ENCODE data around the gene PROX1.

The PROX1 gene

DNA sequence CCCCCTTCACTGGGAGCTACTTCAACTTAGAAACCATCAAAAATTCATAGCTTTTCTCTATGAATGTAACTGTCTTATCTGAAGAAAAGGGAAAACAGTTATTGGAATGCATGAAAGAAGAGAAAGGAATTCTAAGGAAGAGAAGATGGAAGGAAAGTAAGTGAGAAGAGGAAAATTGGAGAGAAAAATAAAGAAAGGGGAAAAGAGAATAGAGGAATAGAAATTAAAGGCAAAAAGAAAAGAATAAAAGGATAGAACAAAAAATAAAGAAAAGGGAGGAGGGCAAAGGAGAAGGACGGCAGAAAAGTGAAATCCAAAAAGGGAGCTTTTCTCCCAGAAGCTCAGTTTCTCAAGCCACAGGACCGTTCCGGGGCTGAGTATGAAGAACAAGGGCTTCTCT, 9.9 kb upstream of the PROX1 start:
- intact Hi-C loops (cut with DNase I): no loop called here

DNA sequence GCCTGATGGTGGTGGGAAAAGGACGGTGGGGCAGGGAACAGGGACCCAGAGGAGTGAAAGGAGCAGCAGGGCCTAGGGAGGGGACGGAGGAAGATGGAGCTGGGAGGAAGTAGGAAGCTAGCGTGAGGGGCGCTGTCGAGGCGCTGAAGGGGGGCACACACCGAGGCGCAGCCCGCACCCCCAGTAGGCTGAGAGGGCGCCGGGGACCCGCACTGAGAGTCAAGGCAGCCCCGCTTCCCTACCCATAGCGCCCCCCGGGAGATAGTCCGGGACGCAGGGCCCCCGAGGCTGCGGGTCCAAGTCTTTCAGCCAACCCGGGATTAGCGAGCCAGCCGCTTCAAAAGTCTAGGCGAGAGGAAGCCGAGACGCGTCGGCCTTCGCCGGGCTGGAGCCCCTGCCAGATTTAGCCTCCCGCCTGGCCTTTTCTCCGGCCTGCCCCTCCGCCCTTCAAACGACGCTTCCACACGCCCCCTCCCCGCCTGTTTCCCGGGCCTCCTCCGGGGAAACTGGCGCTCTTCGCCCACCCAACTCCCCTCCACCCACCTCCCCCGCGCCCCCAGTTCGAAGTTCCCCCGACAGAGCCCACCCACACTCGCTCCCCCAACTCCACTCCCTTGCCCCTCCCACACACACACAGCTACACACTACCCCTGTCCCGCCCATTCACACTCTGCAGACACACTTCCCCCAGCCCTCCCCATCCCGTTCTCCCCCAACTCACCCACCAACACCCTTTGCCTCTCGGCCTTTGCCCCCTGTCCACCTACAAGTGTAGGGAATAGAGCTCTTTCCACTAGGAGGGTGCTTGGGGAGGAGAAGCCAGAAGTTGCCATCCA, 7.8 kb upstream of the PROX1 start:
- intact Hi-C loops (cut with DNase I): loop anchor here (5.0 to 10.0 kb wide), 2 partner anchors 603 to 845 kb away; no protein-coding TSS in a partner anchor

More for the DNA sequence above, 9.9 kb upstream of the PROX1 start:
- no peak for DNase-seq

DNA sequence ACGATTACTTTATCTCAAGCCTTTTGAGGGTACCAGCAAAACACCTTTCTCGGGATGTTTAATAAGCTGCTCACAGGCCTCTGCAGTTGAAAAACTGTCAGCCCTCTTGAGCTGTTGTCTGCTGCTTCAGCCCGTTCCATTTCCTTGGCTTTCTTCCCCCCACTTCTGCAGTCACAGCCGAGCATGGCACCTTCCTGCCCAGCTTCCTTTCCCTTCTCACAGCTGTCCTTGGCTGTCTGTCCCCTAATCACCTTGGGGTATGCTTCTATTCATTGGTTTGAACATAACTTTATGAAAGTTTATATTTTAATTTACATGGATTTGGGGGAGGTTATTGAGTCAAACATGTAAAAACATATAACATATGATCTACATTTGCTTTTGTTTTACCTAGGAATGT, 6.9 kb upstream of the PROX1 start:
- intact Hi-C loops (cut with DNase I): loop anchor here (5.0 to 10.0 kb wide), 2 partner anchors 604 to 846 kb away; no protein-coding TSS in a partner anchor
- DNase-seq: no peak

More for the DNA sequence above, 7.8 kb upstream of the PROX1 start:
- DNase-seq: peak in 1 of 10 donors; percentile 82

DNA sequence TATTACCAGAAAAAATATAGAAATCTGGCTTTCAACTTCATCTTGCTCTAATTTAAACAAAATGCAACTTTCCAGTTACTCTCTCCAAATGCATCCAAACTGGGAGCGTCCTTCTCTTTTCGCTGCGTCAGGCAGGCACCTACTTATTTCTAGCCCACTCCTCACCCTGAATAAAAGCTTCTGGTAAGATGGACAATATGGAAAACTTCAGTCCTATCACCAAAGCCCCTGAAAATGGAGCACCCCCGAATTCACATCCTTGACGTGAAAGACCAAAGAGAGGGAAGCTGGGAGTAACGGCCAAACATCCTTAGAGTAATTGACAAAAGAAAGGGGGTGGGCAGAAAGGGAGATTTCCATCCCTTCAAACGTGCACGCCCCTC, 5.5 kb upstream of the PROX1 start:
- no peak for DNase-seq
- intact Hi-C loops (cut with DNase I): loop anchor here (5.0 to 10.0 kb wide), 2 partner anchors 605 to 847 kb away; no protein-coding TSS in a partner anchor

DNA sequence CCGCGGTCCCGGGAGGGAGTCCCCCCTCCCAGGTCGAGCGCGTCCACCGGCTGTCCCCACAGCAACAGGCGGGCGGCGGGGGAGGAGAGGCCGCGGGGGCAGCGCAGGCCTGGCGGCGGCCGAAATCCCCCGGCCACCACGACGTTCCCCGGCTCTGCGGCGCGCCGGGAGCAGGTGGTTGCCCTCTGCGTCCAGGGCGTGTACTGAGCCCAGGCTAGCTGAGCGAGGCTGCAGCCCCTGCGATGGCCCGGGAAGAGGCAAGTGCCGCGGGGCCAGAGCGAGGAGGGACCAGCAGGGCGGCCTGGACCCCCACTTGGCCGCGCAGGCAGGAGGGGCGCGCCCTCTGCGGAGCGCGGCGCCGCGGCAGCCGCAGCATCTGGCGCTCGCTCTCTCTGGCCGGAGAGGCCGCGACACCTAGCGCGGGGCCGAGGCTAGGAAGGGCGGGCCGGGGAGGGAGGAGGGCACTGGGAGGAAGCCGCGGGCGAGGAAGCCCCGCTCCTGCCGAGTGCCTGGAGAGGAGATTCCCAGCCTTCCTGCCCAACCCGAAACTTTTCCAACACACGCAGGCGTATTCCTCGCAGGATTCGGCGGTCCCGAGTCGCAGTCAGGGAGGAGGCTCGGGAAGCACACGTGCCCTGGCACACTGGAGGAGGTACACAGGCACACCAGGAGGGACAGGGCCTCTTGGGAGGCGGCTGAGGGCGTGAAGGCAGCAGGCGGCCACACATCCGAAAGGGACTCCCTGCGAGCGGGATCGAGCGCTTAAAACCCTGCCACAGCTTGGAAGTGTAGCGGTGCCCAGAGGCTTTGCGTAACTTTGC, 4.9 kb upstream of the PROX1 start:
- peak in 5 of 10 donors; percentile 62 to 92 (median 82) for DNase-seq
- intact Hi-C loops (cut with DNase I): loop anchor here (5.0 to 10.0 kb wide), 2 partner anchors 606 to 848 kb away; no protein-coding TSS in a partner anchor

DNA sequence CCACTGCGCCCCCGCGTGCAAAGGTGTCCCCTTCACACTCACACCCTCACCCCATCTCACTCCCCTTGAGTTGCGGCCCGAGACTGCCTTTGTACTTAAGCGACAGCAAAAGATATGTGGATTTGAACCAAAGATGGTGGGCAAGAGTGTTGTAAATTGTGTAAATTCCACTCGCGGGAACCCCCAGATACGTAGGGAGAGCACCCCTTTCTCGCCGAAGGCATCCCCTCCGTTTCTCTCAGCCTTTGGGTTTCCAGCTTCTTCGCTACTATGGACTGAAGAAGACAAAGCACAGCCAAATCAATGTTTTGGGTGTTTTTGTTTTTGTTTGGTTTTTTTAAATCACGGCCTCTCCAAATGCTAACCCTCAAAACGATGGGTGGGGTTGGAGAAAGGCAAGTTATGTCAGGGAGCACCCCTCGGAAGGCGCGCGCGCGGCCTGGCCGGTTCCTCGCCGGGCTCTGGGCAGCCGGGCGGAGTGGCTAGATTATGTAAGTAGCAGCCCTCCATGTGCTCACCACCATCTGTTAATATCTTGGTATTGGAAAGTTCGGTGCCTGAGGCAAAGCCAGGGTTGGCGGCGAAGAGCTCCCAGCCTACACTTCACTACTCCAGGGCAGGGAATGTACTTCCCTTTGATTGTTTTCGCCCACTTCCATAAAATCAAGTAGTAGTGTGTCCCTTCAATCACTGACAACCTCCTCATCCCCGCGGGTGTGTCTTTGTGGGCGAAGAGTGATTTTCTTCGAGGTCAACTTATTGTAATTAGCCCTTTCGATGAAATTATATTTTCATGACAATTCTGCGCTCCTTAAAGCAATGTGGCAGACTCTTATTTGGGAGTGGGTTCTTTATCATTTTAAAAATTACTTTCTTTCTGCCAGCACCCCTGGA, 4.0 kb upstream of the PROX1 start:
- intact Hi-C loops (cut with DNase I): loop anchor here (5.0 to 10.0 kb wide), 2 partner anchors 606 to 849 kb away; no protein-coding TSS in a partner anchor
- peak in 1 of 10 donors; percentile 87 for DNase-seq

DNA sequence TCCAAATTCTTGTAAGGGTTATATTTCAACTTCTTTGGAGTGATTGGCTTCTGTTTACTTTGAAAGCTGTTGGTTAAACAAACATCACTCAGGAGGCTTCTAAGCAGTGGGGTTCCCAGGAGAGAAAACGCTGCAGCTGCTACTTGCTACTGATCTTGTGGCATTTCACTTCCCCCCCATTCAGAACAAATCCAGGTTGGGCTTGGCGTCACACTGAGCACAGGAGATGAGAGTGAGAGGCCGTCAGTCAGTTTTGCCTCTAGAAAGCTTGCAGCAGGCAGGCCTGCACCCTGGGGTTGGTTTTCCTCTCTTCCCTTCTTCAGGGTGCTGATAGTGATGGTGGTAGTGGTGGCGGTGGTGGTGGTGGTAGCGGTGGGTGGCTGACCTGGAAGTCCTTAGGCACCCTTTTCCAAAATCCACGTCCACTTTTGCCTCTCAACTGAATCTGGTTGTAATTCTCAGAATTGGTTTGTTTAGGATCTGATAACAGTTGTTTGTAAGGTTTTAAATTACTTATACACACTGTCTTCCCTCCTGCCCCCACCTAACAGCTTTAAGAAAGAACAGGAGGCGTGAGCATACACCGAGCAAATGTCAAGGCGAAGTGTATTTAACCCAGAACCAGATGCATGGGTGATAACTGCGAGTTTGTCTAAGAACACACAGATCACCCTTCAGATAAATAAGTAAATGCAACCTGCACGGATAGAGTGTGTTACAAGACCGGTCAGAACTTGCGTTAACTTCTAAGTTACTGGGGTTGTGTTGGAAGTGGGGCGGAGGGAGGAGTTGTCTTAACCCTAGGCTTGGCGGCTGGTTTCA, 3.2 kb upstream of the PROX1 start:
- intact Hi-C loops (cut with DNase I): loop anchor here (5.0 to 10.0 kb wide), 2 partner anchors 607 to 850 kb away; no protein-coding TSS in a partner anchor
- no peak for DNase-seq

DNA sequence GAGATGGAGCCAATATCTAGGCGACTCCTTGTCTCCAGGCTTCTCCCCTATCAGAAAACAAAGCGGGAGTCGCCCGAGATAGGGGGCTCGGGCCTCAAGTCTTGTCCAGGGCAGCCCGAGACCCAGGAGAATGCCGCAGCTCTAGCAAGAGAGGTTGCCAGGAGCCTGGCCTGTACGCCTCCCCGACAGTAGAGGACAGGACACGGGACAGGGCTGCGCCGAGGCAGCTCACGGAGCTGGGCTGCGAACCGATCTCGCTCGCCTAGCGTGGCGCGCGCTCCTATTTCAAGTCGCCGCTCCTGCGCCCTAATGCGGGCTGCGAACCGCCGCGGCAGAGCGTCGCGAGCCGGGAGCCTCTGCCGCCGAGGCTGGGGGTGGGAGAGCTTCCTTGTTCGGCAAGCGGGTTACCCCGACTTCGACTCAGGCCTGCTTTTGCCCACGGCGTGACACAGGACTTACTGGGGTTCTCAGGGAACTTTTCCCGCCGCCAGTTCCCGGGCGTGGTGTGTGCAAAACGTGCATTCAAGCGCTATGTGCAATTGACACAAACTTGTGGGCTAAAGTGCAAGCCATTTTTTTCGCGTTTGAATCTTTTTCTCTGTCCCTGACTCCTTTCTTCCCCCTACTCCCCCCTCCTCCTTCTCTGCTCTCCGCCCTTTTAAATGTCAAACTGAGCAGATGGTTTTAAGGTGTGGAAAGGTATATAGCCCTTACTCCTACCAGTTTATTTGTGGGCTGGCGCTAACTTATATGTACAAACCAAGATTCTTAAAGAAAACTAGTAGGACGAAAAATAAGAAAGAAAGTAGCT, 2.4 kb upstream of the PROX1 start:
- intact Hi-C loops (cut with DNase I): loop anchor here (10.0 kb wide), 1 partner anchor 851 kb away; no protein-coding TSS in a partner anchor
- DNase-seq: peak in 1 of 10 donors; percentile 62

DNA sequence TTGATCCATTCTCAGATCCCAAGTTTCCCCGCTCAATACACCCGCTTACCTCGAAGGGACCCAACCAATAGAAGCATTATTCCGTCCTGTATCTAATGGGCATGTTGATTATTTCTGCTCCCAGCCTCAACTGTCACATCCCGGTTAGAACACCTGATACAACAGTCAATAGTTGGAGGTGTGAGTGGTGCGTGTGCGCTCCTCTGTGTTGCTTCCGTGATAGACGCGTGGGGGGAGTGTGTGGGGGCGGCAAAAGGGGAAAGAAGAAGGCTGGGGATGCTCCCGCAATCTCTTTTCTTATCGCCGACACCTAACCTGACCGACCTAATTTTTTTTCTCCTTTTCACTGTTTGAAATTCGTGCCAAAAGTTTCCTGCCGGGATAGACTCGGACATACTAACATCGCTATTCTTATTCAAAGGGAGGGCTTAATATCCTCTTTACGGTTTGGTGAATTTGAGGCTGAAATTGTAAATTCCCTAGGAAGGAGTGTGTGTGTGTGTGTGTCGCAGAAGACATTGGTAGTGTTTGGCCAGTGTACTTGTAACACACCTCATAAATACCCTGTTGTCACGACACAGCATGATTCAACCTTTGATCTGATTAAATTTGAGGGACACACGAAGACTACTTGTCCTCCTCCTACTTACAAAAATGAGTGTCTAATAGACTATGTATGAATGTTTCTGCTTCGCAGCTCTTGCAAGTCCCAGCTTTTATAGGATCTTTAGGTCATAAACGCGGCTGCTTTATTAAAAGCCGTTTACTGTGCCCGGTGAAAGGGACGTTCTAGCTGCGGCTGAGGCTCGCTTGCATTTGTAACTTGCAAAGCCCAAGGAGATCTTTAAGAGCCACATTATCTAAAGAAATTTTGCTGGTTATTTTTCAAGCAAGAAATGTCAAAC, 1.5 kb upstream of the PROX1 start:
- intact Hi-C loops (cut with DNase I): loop anchor here (10.0 kb wide), 1 partner anchor 851 kb away; no protein-coding TSS in a partner anchor
- no peak for DNase-seq

DNA sequence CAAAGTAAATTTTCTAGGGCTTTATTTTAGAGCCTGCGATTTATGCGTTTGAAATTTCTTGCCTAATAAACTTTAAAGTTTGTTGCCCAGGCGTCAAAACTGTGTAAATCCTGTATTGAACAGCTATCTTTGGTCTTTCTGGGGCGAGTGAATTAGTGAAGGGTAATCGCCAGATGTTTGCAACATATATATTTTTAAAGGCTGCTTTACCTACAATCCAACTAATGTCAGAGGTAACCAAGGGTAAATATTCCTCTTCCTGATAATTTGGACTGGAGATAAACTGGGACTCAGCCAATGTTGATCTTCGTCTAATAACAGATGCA, 885 bp upstream of the PROX1 start:
- no peak for DNase-seq
- intact Hi-C loops (cut with DNase I): loop anchor here (10.0 kb wide), 1 partner anchor 852 kb away; no protein-coding TSS in a partner anchor

DNA sequence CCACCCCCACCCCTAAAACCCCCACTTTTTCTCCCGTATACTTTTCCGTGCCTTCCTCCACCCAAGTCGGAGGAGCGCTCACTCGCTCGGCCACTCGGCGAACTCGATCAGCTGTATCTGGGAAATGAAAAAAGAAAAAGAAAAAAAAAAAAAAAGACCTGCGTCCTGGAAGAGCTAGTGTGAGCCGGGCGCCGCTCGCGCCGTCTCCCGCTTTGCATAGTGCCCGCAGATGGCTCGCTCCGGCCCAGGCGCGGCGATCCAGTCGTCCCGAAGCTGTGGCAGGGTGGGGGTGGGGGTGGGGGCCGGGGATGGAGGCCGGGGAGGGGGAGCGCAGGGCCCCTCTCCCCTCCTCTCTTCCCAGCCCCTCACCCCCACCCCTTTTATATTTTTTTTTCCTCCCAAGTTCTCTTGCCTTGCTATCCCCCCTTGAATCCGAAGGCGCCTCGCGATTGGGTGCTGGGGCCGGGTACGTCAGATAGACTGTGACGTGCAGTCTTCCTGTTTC, 299 bp upstream of the PROX1 start:
- peak in 9 of 10 donors; percentile 67 to 97 (median 82) for DNase-seq
- intact Hi-C loops (cut with DNase I): loop anchor here (10.0 kb wide), 1 partner anchor 853 kb away; no protein-coding TSS in a partner anchor

DNA sequence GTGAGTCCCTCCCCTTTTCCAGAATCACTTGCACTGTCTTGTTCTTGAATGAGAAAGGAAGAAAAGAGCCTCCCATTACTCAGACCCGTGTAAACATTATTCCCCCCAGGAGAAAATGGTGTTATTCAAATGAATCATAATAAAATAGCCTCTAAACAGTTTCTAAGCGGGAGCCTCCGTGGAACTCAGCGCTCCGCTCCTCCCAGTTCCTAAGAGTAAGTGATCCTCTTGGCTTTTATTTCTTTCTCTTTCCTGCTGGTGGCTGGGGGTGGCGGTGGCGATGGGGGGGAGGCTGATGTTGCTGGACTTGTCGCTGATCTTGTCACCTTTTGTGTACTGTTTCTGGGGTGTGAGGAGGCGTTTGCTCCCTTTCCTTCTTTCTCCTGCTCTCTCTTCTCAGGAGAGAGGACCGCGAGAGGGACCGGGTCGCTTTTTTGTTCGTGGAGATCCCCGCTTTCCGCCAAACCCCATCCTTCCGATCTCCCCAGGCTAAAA, 781 bp downstream of the PROX1 start:
- intact Hi-C loops (cut with DNase I): loop anchor here (10.0 kb wide), 1 partner anchor 854 kb away; no protein-coding TSS in a partner anchor
- DNase-seq: peak in 1 of 10 donors; percentile 70

DNA sequence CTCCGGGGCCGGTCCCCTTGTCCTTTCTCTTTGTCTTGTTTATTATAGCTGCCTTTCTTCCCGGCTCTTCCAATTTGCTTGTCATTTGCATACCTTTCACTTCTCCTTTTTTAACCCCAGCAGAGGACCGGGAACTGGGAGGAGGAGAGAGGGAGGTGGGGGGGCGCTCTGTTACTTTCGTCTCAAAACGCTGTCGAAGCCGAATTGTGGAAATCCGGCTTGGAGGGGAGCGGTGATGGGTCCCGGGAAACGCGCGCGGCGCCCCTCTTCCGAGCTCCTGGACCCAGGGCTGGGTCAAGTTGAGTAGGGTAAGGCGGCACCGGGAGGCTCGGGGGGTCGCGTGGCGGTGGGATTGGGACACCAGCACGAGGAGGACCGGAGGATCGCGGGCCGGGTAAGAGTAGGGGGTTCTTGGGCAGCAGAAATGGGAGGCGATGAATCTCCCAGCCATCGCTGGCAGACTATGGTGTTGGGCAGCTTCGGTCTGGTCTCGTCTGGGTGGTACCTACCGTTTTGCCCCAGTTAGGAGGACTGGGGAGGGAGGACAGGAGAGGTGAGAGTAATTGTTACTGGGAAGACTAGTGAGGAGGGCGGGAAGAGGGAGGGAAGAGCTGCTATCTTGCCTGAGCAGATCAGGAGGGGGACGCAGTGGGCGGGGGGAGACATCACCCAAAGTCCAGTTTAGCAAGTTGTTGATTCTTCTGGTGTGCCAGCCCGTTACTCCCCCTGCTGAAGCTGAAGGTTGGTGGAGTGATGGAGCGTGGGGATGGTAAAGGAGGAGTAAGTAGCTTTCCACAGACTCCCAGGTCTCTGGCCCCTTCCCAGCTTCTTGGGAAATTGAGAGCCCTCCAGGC, 1.5 kb downstream of the PROX1 start:
- intact Hi-C loops (cut with DNase I): loop anchor here (10.0 kb wide), 1 partner anchor 854 kb away; no protein-coding TSS in a partner anchor
- DNase-seq: peak in 3 of 10 donors; percentile 49 to 84 (median 79)

DNA sequence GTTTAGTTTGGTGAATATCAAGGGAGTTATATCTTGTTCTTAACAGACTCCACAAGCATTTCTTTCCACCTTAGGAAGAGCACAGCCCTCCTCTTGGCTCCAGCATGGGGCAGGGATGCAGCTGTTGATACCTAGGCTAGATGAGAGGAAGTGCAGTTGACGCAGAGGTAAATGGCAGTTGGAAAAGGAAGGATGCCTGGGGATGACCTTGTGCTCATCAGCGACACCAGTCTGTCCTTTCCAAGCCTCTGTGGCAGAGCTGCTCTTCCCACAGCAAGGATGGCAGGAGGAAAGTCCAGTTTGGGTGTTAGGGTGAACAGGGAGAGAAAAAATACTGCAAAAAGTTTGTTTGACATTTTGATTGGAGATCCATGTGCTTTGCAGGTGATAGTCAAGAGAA, 6.2 kb downstream of the PROX1 start:
- intact Hi-C loops (cut with DNase I): no loop called here
- no peak for DNase-seq

DNA sequence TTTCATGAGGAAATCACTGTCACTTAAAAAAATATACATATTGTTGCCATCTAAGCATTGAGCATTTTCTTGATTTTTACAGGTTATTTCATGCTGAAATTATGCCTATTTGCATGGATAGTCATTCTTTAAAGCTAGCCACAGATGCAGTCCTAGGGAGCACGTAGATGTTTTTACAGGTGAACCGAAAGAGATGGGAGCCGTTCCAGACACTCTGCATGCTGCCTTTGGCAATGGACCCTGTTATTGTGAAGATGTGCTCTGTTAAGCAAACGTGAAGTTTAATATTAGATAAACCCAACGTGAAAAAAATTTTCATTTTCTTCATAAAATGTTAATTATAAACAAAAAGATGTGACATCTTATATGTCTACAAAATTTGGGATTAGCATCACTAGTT, 7.1 kb downstream of the PROX1 start:
- DNase-seq: no peak

More for the DNA sequence above, 7.1 kb downstream of the PROX1 start:
- intact Hi-C loops (cut with DNase I): loop anchor here (5.0 kb wide), 1 partner anchor 127 kb away; no protein-coding TSS in a partner anchor
